GM19372 (cell line): Measurements from ENCODE around the gene RNMT.
A peak's percentile ranks its signal among the peaks of the same experiment; 100 is the strongest.
"Not testable (repeated sequence)": the region's sequence is repeated elsewhere in the genome, so short reads cannot be mapped to it uniquely, and the experiment has no call there.

Experiments used
- ATAC-seq: cut with Tn5 transposase; IDR thresholded peaks from one replicate; pipeline ENCODE4 v1.9.1; 2021; ENCODE audit warnings: mild to moderate bottlenecking, low read depth, moderate library complexity; ENCODE audit not compliant: unreplicated experiment

The RNMT gene

GRCh38 chr18:13726232-13726971, at the start of gene RNMT, which contains the start of gene FAM210A:
Gene RNMT, plus strand, starts transcription at chr18:13726673. Its CDS starts 4,845 bp downstream, at chr18:13731518.
Gene FAM210A, minus strand, starts transcription at chr18:13726558. Its CDS starts 44,481 bp downstream, at chr18:13682077.
- ATAC-seq = peak; percentile 95

GRCh38 chr18:13677350-13677749, 49.1 kb upstream of the RNMT start:
- ATAC-seq = not testable (repeated sequence)

- no peak for ATAC-seq
Measured at GRCh38 chr18:13680612-13681011, 45.9 kb upstream of the RNMT start.

- no peak for ATAC-seq
Measured at GRCh38 chr18:13681701-13682100, 44.8 kb upstream of the RNMT start.

- no peak for ATAC-seq
Measured at GRCh38 chr18:13684546-13684945, 41.9 kb upstream of the RNMT start.

GRCh38 chr18:13688191-13689136, 38.0 kb upstream of the RNMT start:
- no peak for ATAC-seq

GRCh38 chr18:13690060-13690459, 36.4 kb upstream of the RNMT start:
- not testable (repeated sequence) for ATAC-seq

GRCh38 chr18:13695337-13695736, 31.1 kb upstream of the RNMT start:
- not testable (repeated sequence) for ATAC-seq

- ATAC-seq = no peak
Measured at GRCh38 chr18:13696961-13697360, 29.5 kb upstream of the RNMT start.

- no peak for ATAC-seq
Measured at GRCh38 chr18:13700153-13700552, 26.3 kb upstream of the RNMT start.

GRCh38 chr18:13703899-13704298, 22.6 kb upstream of the RNMT start:
- no peak for ATAC-seq

- no peak for ATAC-seq
Measured at GRCh38 chr18:13710414-13710831, 16.1 kb upstream of the RNMT start.

- ATAC-seq = no peak
Measured at GRCh38 chr18:13712400-13713131, 13.9 kb upstream of the RNMT start.

GRCh38 chr18:13713455-13714055, 12.9 kb upstream of the RNMT start:
- no peak for ATAC-seq

GRCh38 chr18:13715330-13715729, 11.1 kb upstream of the RNMT start:
- ATAC-seq = no peak

- no peak for ATAC-seq
Measured at GRCh38 chr18:13716916-13717315, 9.6 kb upstream of the RNMT start.

- no peak for ATAC-seq
Measured at GRCh38 chr18:13720123-13720522, 6.3 kb upstream of the RNMT start.

- no peak for ATAC-seq
Measured at GRCh38 chr18:13720847-13721246, 5.6 kb upstream of the RNMT start.

- no peak for ATAC-seq
Measured at GRCh38 chr18:13725566-13726231, 774 bp upstream of the RNMT start.

- no peak for ATAC-seq
Measured at GRCh38 chr18:13726972-13727331, 479 bp downstream of the RNMT start.
